NCI-H82 treated with DMSO at 0.1 percent for 48 hours (cell line): Measurements from ENCODE around the gene NRXN2.
A peak's percentile ranks its signal among the peaks of the same experiment; 100 is the strongest.
"Not testable (repeated sequence)": the region's sequence is repeated elsewhere in the genome, so short reads cannot be mapped to it uniquely, and the experiment has no call there.

Experiments used
- DNase-seq: peaks from one replicate; lab custom pipeline; 2025; ENCODE audit not compliant: unreplicated experiment; lab: John Stamatoyannopoulos, UW

Gene NRXN2

DNA sequence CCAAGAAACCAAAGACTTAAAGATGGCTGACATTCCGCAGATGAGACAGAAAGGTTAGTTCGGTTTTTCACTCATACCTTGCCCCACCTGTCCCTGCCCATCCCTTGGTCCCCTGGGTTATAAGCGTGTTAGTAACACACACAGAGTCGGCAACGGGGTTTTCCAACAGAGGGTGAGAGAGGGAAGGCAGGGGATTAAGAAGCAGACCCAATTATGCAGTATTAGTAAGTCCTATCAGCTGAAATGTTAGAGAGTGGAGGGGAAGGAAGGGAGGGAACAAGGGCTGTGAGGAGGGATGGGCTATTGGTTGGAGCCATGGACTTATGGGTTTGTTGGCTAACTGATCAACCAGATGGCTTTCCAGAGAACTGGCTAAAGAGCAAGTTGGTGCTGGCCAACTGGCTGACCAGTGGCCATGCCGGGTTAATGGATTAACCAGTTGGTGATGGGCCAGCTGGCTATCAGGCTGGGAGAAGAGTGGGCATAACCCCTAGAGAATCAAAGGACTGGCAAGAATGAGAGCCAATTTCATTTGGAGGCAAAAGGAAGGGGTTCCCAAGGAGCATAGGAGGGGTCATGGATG lies 45.5 kb downstream of the NRXN2 start:
- DNase-seq, result peak; percentile 91

GRCh38 chr11:64676261-64676615 lies 46.8 kb downstream of the NRXN2 start:
- DNase-seq, result no peak

- peak; percentile 39 for DNase-seq
Observed at GRCh38 chr11:64675450-64676260, 47.3 kb downstream of the NRXN2 start.

GRCh38 chr11:64674774-64675173 lies 48.2 kb downstream of the NRXN2 start:
- DNase-seq, result no peak

GRCh38 chr11:64673279-64673678 lies 49.7 kb downstream of the NRXN2 start:
- DNase-seq, result no peak

DNA sequence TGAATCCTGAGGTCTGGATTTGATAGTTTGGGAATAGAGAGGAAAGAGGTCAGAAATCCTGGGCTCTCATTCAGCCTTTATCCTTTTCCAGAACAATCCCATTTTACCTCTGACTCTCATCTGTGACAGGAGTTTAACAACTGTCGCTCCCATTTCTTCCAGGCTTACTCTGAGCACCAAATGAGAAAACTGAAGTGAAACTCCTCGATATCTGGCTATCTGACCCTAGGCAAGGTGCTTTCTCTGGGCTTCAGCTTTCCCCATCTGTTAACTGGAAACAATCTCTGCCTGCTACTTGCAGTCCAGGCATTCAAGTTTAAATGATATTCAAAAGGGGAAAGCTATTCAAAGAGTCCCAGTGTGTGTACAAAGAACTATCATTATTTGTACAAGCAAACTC lies 50.1 kb downstream of the NRXN2 start:
- DNase-seq, result no peak

DNA sequence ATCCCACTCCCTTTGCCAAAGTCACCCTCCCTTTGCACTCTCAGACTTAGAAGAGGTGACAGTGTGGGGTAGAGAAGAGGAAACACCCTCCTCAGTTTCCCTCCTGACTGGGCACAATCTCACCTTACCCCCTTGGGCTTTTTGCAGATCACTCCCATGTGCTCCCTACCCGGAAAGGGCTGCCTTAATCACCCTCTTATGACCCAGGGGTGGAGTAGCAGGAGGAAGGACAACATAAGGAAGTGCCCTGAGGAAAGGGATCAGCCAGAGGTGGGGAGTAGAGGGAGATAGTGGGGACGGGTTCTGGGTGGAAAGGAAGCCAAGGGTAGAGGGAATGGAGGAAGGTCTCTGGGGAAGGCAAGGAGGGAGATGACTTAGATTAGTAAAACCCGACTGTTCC lies 52.0 kb downstream of the NRXN2 start:
- DNase-seq, result no peak

GRCh38 chr11:64667154-64667745 lies 55.7 kb downstream of the NRXN2 start:
- DNase-seq, result no peak

DNA sequence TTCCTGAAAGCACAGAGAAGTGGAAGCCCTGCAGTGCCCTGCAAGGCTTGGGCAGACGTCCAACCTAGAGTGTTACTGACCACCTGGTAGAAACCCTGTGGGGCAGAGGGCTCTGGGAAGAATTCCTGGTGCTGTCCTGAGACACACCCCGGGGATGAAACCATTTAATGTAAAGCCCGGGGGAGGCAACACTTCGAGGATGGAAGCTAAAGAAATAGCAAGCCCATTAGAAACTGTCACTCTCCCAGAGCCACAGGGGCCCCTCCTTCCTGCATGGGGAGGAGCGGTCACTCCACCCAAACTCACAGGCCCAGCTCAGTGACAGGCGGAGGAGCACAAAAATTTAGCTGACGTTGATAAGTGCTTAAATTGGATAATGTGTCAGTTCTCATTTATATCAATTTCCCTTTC lies 57.6 kb downstream of the NRXN2 start:
- DNase-seq, result no peak

GRCh38 chr11:64664236-64664870 lies 58.6 kb downstream of the NRXN2 start:
- DNase-seq, result not testable (repeated sequence)

DNA sequence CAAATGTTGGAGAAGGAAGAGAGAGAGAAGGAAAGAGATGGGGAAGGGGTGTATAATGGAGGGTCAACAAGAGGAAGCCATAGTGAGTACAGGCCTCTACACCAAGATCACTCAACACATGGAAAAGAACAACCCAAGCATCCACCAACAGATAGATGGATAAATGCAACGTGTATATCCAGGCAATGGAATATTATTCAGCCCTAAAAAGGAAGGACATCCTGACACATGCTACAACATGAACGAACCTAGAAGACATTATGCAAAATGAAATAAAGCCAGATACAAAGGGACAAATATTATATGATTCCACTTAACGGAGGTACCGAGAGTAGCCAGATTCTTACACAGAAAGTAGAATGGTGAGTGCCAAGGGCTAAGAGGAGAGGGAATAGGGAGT lies 59.3 kb downstream of the NRXN2 start:
- DNase-seq, result no peak

DNA sequence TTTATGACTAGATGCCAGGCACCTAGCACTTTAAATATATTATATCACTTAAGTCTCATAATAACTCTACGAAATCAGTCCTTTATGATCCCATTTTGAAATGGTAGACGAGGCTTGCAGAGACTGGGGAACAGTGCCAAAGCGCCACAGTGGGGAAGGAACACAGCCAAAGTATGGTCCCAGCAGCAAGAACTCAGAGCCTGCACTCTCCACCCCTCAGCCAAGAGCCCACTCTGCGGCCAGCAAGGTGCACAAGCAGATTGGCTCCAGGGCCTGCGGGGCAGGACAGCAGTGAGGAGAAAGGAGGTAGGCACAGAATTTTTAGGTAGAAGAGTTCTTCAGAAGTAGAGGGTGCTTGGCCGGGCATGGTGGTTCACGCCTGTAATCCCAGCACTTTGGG lies 61.4 kb downstream of the NRXN2 start:
- no peak for DNase-seq

DNA sequence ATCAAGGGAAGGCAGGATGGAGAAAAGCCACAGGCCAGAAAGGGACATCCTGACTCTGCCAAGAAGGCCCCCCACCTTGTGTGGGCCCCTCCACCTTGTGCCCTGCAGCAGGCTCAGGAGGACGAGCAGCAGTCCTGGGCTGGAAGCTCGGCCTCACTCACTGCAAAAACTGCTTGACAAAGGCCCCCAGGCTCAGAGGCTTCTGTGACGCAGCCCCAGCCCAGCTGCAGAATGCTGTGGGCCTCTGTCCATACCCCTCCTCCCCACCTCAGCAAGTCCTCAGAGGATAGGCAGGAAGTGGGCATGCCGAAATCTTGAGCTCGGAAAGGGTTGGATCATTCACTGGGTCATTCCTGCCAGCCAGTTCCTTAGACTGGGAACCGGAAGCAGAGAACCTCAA lies 61.9 kb downstream of the NRXN2 start:
- DNase-seq, result no peak

DNA sequence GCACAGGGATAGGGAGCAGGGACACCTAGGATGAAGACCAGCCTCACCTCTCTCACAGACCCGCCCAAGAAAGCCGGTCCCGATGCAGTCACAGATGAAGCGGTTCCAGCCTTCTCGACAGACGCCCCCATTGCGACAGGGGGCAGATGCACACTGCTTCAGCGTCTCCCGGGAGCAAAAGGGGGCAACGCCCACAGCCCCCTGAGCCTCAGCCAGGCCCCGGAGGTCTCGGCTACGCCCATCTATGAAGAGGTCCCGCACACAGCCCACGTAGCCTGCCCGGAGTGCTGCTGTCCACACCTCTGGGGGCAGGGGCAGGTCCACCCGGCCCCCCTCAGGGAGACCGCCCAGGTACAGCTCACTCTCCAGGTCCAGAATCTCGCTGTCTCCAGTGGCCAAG lies 62.3 kb downstream of the NRXN2 start:
- no peak for DNase-seq

DNA sequence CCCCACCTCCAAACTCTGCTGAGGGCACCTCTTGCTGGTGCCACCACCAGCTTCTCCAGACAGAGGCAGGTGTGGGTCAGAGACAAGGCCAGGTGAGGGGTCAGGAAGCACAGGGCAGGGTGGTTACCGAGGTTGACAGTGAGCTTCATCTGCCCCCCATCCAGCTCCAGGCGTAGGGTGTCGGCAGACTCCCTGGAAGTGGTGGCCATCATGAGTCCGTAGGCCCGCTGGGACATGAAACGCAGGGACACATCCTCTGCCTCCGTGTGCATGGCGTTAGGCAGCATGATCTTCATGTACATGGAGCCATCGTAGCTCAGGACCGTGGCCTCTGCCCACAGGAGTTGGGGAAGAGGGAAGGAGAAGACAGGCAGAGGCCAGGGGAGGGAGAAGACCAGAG lies 62.8 kb downstream of the NRXN2 start:
- no peak for DNase-seq

DNA sequence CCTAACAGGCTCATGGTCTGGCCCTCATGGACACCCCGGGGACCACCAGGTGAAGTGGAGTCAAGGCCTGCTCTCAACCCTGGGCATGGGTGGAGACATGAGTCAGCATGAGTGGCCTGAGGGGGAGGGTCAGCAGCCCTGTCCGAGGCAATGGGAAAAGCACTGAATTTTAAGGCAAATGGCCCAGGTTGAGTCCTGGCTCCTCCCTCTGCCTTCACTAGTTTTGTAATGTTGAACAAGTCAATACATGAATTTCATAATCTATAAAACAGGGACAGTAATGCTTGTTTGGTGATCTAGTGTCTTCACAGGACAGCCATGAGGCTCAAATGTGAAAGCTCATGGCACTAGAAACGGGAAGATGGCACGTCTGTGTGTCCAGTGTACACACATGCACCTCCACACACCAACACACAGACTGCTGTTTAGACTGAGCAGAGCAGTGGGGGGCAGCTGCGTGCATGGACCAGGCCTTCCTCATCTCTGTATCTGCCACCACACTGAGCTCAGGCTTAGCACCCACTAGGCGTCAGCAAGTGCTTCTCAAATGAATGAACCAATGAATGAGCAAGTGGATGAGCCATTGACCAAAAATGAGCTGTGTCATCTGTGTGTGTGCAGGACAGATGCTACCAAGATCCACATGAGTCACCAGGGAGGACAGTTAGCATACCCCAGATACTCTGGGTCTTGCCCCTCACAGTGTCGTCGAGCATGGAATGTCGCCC lies 63.4 kb downstream of the NRXN2 start:
- no peak for DNase-seq

DNA sequence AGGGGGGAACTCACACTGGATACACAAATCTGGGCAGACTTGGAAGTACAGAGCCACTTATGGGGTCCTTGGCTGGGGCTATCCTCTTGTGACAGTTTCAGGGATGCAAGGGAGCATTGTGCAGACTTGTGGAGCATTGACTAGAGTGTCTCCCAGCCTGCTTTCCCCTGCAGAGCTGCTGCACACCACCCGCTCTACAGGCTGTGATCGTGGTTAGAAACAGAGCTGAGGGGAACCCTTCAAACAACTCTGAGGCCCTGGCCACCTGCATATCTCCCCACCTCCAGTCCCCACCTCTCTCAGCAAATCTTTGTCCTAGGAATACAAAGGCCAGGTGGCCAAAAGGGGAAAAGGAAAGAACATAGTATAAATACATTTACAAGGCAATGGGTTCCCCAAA lies 64.7 kb downstream of the NRXN2 start:
- no peak for DNase-seq

GRCh38 chr11:64656862-64657261 lies 66.1 kb downstream of the NRXN2 start:
- DNase-seq, result no peak

DNA sequence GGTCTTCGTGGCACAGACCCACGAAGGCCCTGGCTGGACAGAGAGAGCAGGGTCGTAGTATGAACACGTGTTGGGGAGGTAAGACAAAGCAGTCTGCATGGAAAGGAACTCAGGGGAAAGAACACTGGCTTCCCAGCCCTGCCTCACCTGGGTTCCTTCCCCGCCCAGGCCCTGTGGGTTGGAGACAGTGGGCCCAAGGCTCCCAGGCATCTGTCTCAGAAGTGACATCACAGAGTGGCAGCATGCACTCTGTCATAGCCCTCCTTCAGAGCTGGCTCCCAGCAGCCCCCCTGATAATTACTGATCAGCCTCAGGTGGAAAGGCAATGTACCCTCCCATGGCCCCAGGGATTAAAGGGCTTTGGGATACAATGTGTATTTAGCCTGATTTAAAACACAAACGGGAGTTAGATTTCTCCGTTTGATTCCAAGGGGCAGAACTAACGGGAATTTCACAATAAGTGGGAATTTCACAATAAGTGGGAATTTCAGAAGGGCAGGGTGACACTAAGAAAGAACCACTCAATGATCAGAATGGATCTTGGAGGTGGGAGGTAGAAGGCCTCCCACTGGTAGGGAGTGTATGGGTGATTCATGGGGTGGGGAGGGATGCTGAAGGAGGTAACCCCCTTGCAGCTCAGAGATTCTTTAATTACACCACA lies 66.9 kb downstream of the NRXN2 start:
- no peak for DNase-seq

DNA sequence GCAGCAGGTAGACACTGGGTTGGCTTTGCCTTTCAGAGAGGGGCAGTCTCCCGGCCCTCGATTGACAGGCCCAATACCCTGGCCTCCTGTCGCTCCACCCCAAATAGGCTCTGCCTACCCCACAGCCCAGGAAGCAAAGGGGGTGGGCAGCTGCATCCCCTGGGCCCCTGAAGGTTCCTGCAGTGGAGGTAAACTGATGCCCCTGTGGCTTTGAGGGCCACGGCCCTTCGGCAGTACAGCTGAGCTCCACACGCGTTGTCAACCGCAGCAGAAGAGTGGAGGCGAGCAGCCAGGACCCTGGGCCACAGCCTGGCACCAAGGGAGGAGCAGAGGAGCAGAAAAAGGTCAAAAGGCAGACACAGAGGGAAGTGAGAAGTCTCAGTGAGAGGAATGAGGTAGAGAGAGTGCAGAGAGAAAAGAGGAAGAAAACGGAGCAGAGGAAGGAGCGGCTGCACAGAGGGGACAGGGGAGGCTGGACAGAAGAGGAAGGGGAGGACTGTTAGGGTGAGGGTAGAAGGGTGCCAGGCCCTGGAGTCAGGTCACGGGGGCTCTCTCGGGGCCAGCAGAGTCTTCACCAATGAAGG lies 67.9 kb downstream of the NRXN2 start:
- no peak for DNase-seq

DNA sequence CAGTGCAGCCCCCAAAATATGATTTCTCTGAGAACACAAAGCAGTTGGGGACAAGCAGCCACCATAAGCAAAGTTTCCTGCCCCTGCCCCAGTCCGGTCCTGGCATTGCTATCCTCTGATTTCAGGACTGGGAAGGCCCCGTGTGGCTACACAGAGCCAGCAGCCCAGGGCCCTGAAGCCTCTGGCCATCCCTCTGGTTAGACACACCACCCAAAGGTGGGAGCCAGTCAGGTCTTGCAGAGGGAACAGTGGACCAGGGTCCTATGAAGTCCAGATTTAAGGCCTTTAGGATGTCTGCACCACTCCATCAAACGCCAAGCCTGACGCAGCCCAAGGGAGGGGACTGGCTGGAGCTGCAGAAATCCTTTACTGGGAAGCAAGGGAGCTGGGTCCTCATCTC lies 68.6 kb downstream of the NRXN2 start:
- DNase-seq, result no peak
